GM19397 (cell line): ENCODE data around the gene STON2.

Source experiments
- ATAC-seq: cut with Tn5 transposase; IDR thresholded peaks from one replicate; pipeline ENCODE4 v1.9.1; 2021; ENCODE audit warnings: mild to moderate bottlenecking, moderate library complexity; ENCODE audit not compliant: unreplicated experiment

STON2 gene

GRCh38 chr14:81418057-81418790 is 18.1 kb upstream of the STON2 start:
- ATAC-seq: no peak

- no peak for ATAC-seq
Observed at GRCh38 chr14:81416981-81417380, 16.9 kb upstream of the STON2 start.

- no peak for ATAC-seq
Observed at GRCh38 chr14:81416194-81416952, 16.2 kb upstream of the STON2 start.

- no peak for ATAC-seq
Observed at GRCh38 chr14:81415781-81416180, 15.7 kb upstream of the STON2 start.

GRCh38 chr14:81414123-81414522 is 14.0 kb upstream of the STON2 start:
- no peak for ATAC-seq

GRCh38 chr14:81412779-81413178 is 12.7 kb upstream of the STON2 start:
- no peak for ATAC-seq

GRCh38 chr14:81408595-81408994 is 8.5 kb upstream of the STON2 start:
- no peak for ATAC-seq

GRCh38 chr14:81406863-81407262 is 6.7 kb upstream of the STON2 start:
- no peak for ATAC-seq

GRCh38 chr14:81402123-81402495 is 2.0 kb upstream of the STON2 start:
- ATAC-seq: no peak

GRCh38 chr14:81401420-81402122 is 1.4 kb upstream of the STON2 start:
- no peak for ATAC-seq

GRCh38 chr14:81400852-81401251 is 728 bp upstream of the STON2 start:
- no peak for ATAC-seq

- no peak for ATAC-seq
Observed at GRCh38 chr14:81398196-81398891, 1.8 kb downstream of the STON2 start.

- ATAC-seq: no peak
Observed at GRCh38 chr14:81396113-81396512, 4.0 kb downstream of the STON2 start.

GRCh38 chr14:81394739-81395138 is 5.4 kb downstream of the STON2 start:
- ATAC-seq: no peak

GRCh38 chr14:81392976-81393643 is 7.0 kb downstream of the STON2 start:
- no peak for ATAC-seq

- ATAC-seq: no peak
Observed at GRCh38 chr14:81392052-81392451, 8.1 kb downstream of the STON2 start.

GRCh38 chr14:81390696-81391095 is 9.4 kb downstream of the STON2 start:
- no peak for ATAC-seq

GRCh38 chr14:81388336-81388735 is 11.8 kb downstream of the STON2 start:
- ATAC-seq: no peak

- ATAC-seq: no peak
Observed at GRCh38 chr14:81386290-81386745, 13.8 kb downstream of the STON2 start.

GRCh38 chr14:81385886-81386285 is 14.2 kb downstream of the STON2 start:
- ATAC-seq: no peak

- ATAC-seq: no peak
Observed at GRCh38 chr14:81385419-81385818, 14.7 kb downstream of the STON2 start.
